HG02610 (cell line): ENCODE results near the gene TRIM4.

Experiments
- ATAC-seq: cut with Tn5 transposase; IDR thresholded peaks from one replicate; pipeline ENCODE4 v1.9.1; 2021; ENCODE audit warnings: mild to moderate bottlenecking, moderate library complexity; ENCODE audit not compliant: unreplicated experiment

TRIM4 gene

GRCh38 chr7:99848420-99849216 lies 70.7 kb downstream of the TRIM4 start:
- no peak for ATAC-seq

DNA sequence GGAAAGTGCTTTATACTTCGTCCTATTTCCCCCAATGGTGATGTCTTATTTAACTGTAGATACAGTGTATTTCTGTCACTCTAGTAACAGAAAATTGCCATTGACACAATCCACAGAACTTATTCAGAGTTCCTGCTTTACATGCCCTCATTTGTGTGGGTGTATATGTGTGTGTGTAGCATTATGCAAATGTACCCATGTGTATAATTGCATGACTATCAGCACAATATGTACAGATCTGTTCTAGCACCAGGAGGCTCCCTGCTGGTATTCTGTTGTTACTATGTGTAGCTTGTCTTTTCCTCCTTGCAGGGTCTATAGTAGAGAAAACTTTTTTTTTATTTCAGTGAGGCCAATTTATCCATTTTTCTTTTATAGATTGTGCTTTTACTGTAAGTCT lies 75.0 kb downstream of the TRIM4 start:
- no peak for ATAC-seq

DNA sequence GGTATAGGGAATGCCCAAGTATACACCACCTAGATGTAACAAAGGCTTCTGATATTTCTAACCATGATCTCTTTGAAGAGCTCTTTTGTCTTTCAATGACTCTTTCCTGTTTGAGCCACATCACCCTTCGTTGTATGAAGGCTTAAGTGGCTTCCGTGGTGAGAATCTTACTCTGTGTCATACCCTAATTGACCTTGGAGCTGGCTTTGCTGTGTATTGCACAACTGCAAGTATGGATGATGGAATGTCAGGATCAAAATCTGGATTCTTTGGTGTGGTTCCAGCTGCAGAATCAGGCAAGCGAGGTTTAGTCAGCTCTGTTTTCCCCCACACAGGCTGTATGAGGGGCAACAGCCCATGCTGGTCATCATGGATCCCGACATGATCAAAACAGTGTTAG lies 75.5 kb downstream of the TRIM4 start:
- no peak for ATAC-seq

GRCh38 chr7:99842926-99843325 lies 76.4 kb downstream of the TRIM4 start:
- ATAC-seq: no peak
